K562 (cell line): ENCODE results near the gene PRKAR1A.

Experiments used
- ELF1 ChIP-seq: fragments of 200-800 bp; sonication (Bioruptor generic); IDR thresholded peaks from 2 replicates; pipeline ENCODE4 v1.6.1; 2016; ENCODE audit warnings: missing genetic modification characterization, missing compliant biosample characterization
- EP300 ChIP-seq: IDR thresholded peaks from 2 replicates; pipeline ENCODE4 v1.6.1; 2012; ENCODE audit warnings: low read length, improper control_type of control experiment
- FOXA1 ChIP-seq: fragments of 450-650 bp; IDR thresholded peaks from 2 replicates; pipeline ENCODE4 v1.6.1; 2016; ENCODE audit warnings: mild to moderate bottlenecking, borderline replicate concordance
- MYC ChIP-seq, 2 experiments: fragments of 250-450 bp in 1 of 2; sonication (Bioruptor Pico) in 1 of 2; IDR thresholded peaks; 2 replicates each; pipeline versions ENCODE4 v1.5.1 to v1.6.1; 2012 to 2021; ENCODE audit warnings: low read depth in 2 of 2, borderline replicate concordance in 1 of 2, improper control_type of control experiment in 1 of 2, low read length in 1 of 2, mild to moderate bottlenecking in 1 of 2, moderate library complexity in 1 of 2
- MYNN ChIP-seq, 2 experiments: sonication (generic); formaldehyde crosslinking in 1 of 2; IDR thresholded peaks; 2 replicates each; pipeline versions ENCODE4 v1.5.0 to v1.6.1; 2016 to 2020; ENCODE audit warnings: antibody characterized with exemption in 1 of 2, missing genetic modification reagents in 1 of 2
- POLR2AphosphoS5 ChIP-seq: IDR thresholded peaks from 2 replicates; pipeline ENCODE4 v1.6.1; 2011; ENCODE audit warnings: mild to moderate bottlenecking, low read depth, low read length, moderate library complexity; ENCODE audit not compliant: control insufficient read depth, insufficient read depth
- SMARCA5 ChIP-seq: fragments of 450-650 bp; IDR thresholded peaks from 2 replicates; pipeline ENCODE4 v1.6.1; 2016
- U2AF2 ChIP-seq: fragments of 200-400 bp; formaldehyde crosslinking; optimal IDR thresholded peaks from 2 replicates; pipeline ENCODE3; 2017; ENCODE audit warnings: low read depth, mild to moderate bottlenecking, low read length
- XRCC5 ChIP-seq: fragments of 200-400 bp; formaldehyde crosslinking; IDR thresholded peaks from 2 replicates; pipeline ENCODE4 v1.6.1; 2017; ENCODE audit warnings: low read depth, mild to moderate bottlenecking, low read length
- ZC3H8 ChIP-seq: fragments of 450-650 bp; IDR thresholded peaks from 2 replicates; pipeline ENCODE4 v1.6.1; 2017
- ZNF12 ChIP-seq: sonication (generic); formaldehyde crosslinking; IDR thresholded peaks from 2 replicates; pipeline ENCODE4 v1.4.0; 2020; ENCODE audit warnings: mild to moderate bottlenecking, missing genetic modification reagents
- TF ChIP-seq, protein P1 (sequence below): sonication (generic); formaldehyde crosslinking; IDR thresholded peaks from 2 replicates; pipeline ENCODE4 v1.8.0; 2022; ENCODE audit warnings: mild to moderate bottlenecking, low read depth, missing genetic modification reagents
- TF ChIP-seq, protein P2 (sequence below): fragments of 450-650 bp; IDR thresholded peaks from 2 replicates; pipeline ENCODE4 v1.7.0; 2016; ENCODE audit warnings: borderline replicate concordance
- TF ChIP-seq, protein P3 (sequence below), 3 experiments: IDR thresholded peaks in 2 of 3; conservative IDR thresholded peaks in 1 of 3; 2 replicates each; pipeline ENCODE4 v1.5.1; 2011 to 2012; ENCODE audit warnings: low read length in 3 of 3, mild to moderate bottlenecking in 3 of 3, control low read depth in 2 of 3, improper control_type of control experiment in 1 of 3, inconsistent platforms in 1 of 3, low read depth in 1 of 3, mixed read lengths in 1 of 3, moderate library complexity in 1 of 3; ENCODE audit not compliant: insufficient read depth in 2 of 3

DNA sequence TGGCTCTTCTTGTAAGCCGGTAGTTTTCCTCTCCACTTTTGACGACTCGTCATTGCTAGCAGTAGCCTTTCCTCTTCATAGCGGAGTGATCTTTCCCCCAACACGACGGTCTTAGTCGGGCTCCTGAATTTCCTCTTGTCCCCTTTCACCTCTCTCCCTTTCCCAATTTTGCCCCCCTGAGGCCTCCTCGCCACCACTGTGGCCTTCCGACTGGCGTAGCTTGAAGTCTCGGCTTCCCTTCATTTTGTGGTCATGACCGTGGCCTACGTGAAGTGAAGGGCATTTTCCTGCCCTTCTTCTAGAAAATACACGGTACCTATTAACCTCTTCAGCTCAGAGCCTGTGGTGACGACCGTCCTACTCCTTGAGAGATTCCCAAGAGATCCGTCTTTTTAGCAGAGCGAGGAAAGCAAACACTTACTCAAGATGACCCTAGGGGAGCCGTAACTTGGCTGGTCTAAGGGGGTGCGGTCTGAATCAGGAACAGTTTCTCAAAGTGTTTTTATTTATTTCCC lies 787 bp downstream of the PRKAR1A start:
- TF ChIP-seq, protein P1, sequence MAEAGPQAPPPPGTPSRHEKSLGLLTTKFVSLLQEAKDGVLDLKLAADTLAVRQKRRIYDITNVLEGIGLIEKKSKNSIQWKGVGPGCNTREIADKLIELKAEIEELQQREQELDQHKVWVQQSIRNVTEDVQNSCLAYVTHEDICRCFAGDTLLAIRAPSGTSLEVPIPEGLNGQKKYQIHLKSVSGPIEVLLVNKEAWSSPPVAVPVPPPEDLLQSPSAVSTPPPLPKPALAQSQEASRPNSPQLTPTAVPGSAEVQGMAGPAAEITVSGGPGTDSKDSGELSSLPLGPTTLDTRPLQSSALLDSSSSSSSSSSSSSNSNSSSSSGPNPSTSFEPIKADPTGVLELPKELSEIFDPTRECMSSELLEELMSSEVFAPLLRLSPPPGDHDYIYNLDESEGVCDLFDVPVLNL (CRISPR knock-in tag): no peak
- TF ChIP-seq XRCC5 (no peak), ZC3H8 (no peak), FOXA1 (no peak), ELF1 (no peak), POLR2AphosphoS5 (no peak), ZNF12 (CRISPR knock-in tag) (no peak), EP300 (no peak), U2AF2 (no peak), MYNN (IDR thresholded peaks at IDR 0.05) (no peak), MYNN (CRISPR knock-in tag; IDR thresholded peaks at IDR 0.05) (no peak), SMARCA5 (0 out of 2 replicates have a peak, but pooled peaks have one; percentile 44), MYC (IDR thresholded peaks at IDR 0.05; ENCODE audit: low read depth, low read length) (no peak), MYC (CRISPR knock-in tag; IDR thresholded peaks at IDR 0.05; ENCODE audit: borderline replicate concordance, low read depth) (no peak)
- TF ChIP-seq, protein P2, sequence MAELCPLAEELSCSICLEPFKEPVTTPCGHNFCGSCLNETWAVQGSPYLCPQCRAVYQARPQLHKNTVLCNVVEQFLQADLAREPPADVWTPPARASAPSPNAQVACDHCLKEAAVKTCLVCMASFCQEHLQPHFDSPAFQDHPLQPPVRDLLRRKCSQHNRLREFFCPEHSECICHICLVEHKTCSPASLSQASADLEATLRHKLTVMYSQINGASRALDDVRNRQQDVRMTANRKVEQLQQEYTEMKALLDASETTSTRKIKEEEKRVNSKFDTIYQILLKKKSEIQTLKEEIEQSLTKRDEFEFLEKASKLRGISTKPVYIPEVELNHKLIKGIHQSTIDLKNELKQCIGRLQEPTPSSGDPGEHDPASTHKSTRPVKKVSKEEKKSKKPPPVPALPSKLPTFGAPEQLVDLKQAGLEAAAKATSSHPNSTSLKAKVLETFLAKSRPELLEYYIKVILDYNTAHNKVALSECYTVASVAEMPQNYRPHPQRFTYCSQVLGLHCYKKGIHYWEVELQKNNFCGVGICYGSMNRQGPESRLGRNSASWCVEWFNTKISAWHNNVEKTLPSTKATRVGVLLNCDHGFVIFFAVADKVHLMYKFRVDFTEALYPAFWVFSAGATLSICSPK: no peak
- TF ChIP-seq, protein P3, sequence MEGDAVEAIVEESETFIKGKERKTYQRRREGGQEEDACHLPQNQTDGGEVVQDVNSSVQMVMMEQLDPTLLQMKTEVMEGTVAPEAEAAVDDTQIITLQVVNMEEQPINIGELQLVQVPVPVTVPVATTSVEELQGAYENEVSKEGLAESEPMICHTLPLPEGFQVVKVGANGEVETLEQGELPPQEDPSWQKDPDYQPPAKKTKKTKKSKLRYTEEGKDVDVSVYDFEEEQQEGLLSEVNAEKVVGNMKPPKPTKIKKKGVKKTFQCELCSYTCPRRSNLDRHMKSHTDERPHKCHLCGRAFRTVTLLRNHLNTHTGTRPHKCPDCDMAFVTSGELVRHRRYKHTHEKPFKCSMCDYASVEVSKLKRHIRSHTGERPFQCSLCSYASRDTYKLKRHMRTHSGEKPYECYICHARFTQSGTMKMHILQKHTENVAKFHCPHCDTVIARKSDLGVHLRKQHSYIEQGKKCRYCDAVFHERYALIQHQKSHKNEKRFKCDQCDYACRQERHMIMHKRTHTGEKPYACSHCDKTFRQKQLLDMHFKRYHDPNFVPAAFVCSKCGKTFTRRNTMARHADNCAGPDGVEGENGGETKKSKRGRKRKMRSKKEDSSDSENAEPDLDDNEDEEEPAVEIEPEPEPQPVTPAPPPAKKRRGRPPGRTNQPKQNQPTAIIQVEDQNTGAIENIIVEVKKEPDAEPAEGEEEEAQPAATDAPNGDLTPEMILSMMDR (IDR thresholded peaks at IDR 0.05 in 2 of 3, conservative IDR thresholded peaks at IDR 0.05 in 1 of 3; ENCODE audit: insufficient read depth in 2 of 3, low read depth in 1 of 3, low read length in 3 of 3): no peak
